HG02885 (cell line): ENCODE measurements around the gene CAMK2G.

Experiments
- ATAC-seq: cut with Tn5 transposase; IDR thresholded peaks from one replicate; pipeline ENCODE4 v1.9.1; 2021; ENCODE audit warnings: mild to moderate bottlenecking; ENCODE audit not compliant: unreplicated experiment, poor library complexity

Gene CAMK2G

DNA sequence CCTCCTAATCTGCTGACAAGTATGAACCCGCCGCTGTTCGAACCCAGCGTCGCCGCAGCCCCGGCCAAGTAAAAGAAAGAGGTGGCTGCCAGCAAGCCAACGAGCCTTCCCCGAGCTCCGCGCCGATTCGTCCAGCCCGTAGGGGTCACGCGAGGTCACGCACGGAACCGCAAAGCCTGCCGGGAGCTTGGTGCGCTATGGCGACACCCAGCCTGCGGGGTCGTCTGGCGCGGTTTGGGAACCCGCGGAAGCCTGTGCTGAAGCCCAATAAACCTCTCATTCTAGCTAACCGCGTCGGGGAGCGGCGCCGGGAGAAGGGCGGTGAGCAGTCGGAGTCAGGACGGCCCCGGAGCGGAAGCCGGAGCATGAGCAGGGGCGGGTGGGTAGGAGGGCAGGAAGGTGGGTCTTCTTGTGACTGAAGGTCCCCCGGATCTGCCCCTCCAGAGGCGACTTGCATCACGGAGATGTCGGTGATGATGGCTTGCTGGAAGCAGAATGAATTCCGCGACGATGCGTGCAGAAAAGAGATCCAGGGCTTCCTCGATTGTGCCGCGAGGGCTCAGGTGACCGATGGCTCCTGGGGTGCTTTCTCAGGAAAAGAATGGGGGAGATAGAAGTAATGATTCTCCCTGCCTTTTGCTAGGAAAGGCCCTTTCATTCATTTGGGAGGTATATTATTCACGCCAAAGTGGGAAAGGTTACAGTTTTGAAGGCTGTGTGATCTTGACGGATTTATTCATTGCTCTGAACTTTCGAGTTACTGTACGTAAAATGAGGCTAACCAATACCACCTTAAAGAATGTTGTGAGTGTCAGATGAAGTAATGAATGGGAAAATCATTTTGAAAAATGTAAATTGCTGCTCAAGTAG is 92.2 kb downstream of the CAMK2G start, which contains the start of gene CHCHD1:
Gene CHCHD1 (plus strand): TSS at position 170 of the 870 bp plus-strand sequence. CDS start 28 bp downstream, at position 198.
- ATAC-seq = peak; percentile 68

- no peak for ATAC-seq
These were observed 92.8 kb downstream of the CAMK2G start for GRCh38 chr10:73781548-73781878.

GRCh38 chr10:73780966-73781365 is 93.4 kb downstream of the CAMK2G start:
- no peak for ATAC-seq

- no peak for ATAC-seq
These were observed 94.1 kb downstream of the CAMK2G start for GRCh38 chr10:73780301-73780700.

- ATAC-seq = no peak
These were observed 94.7 kb downstream of the CAMK2G start for GRCh38 chr10:73779539-73780197.

DNA sequence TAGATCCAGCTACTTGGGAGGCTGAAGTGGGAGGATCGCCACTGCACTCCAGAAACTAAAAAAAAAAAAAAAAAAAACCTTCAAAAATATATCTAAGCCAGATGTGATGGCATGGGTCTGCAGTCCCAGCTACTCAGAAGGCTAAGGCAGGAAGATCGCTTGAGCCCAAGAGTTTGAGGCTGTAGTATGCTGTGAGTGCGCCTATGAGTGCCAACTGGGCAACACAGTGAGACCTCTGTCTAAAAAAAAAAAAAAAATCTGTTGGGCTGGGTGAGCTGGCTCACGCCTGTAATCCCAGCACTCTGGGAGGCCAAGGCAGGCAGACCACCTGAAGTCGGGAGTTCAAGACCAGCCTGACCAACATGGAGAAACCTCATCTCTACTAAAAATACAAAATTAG is 95.3 kb downstream of the CAMK2G start:
- no peak for ATAC-seq

DNA sequence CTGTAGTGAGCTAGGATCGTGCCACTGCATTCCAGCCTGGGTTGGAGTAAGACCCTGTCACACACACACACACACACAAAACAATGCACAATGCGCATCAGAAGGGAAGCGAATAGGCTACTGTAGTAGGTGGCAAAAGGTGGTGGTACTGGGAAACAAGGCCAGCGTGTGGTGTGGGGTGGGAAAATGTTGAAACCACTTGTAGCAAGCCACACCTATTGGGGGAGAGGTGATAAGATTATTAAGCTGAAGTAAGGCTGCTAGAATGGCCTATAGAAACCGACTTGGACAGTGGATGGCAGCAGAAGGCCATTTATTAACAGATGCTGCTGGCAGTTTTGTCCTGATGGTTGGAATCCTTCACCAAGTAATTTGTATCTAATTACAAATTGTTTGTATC is 99.7 kb downstream of the CAMK2G start:
- ATAC-seq = no peak

DNA sequence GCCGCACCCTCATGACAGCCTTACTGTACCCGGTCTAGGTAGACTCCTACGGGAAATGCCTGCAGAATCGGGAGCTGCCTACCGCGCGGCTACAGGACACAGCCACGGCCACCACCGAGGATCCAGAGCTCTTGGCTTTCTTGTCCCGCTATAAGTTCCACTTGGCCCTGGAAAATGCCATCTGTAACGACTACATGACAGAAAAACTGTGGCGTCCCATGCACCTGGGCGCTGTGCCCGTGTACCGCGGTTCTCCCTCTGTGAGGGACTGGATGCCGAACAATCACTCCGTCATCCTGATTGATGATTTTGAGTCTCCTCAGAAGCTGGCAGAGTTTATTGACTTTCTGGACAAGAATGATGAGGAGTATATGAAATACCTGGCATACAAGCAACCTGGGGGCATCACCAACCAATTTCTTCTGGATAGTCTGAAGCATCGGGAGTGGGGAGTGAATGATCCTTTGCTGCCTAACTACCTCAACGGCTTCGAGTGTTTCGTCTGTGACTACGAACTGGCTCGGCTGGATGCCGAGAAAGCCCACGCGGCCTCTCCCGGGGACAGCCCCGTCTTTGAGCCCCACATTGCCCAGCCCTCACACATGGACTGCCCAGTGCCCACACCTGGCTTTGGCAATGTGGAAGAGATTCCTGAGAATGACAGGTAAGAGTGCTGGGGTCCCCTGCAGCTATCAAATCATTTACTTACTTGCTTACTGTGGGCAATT is 101.0 kb downstream of the CAMK2G start:
- ATAC-seq = no peak

DNA sequence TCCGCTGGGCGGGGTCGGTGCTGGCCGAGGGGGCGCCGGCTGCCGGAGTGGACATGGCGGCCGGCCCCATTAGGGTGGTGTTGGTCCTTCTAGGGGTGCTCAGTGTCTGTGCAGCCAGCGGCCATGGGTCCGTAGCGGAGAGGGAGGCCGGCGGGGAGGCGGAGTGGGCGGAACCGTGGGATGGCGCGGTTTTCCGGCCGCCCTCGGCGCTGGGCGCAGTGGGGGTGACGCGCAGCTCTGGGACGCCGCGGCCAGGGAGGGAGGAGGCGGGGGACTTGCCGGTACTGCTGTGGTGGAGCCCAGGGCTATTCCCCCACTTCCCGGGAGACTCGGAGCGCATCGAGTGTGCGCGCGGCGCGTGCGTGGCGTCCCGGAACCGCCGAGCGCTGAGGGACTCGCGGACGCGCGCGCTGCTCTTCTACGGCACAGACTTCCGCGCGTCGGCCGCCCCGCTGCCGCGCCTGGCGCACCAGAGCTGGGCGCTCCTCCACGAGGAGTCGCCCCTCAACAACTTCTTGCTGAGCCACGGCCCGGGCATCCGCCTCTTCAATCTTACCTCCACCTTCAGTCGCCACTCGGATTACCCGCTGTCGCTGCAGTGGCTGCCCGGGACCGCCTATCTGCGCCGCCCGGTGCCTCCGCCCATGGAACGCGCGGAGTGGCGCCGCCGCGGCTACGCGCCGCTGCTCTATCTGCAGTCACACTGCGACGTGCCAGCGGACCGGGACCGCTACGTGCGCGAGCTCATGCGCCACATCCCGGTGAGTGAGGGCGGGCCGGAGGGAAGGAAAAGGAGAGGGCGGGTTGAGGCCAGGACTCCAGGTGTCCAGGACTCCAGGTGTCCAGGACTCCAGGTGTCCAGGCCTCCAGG is 101.8 kb downstream of the CAMK2G start:
- ATAC-seq = peak; percentile 70

- peak; percentile 3 for ATAC-seq
These were observed 102.6 kb downstream of the CAMK2G start for GRCh38 chr10:73771722-73772280.

DNA sequence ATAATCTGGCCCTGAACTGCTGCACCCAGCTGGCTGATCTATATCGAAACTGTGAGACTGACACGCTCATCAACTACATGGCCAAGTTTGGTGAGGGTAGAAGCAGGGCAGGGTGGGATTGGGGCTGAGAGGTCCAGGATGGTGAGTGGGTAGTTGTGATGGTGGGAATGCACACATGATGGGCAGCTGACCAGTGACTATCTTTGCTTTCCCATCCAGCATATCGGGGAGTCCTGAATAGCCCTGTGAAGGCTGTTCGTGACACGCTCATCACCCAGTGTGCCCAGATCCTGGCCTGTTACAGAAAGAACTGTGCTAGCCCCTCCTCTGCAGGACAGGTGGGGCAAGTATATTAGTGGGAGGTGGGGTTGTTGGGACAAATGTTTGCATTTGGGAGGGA is 105.0 kb downstream of the CAMK2G start:
- no peak for ATAC-seq

DNA sequence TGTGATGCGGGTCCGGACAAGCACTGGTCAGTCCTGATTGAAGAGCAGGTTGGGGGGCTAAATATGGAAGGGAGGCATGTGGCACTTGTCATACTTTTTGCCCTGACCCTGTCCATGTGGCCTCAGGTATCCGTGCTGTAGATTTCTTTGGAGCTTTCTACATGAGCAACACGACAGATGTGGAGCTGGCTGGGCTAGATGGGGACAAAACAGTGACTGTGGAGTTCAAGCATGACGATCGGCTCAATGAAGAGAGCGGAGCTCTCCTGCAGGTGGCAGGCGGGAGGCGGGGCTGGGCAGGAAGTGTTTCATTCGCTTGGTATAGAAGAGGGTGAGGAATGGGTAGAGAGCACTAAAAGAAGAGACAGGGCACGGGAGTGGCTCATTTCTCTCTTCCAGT is 105.5 kb downstream of the CAMK2G start:
- no peak for ATAC-seq

DNA sequence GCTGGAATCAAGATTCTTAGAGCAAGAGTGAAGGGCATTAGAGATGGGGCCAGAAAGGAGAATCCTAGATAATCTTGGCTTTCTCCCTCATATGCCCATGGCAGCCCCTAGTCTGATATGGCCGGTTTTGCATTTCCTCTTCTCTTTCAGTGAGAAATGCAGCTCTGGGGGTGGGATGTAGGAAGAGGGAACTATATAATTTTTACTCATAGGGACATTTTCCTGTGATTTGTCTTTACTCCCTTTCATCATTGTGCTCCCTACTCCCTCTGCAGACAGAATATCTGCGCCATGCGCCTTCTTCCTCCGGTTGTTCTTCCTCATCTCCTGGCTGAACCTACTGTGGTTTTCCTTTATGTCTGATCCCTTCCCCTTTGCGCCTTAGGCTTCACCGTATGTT is 109.3 kb downstream of the CAMK2G start:
- no peak for ATAC-seq

GRCh38 chr10:73763343-73763742 is 111.0 kb downstream of the CAMK2G start:
- ATAC-seq = no peak

DNA sequence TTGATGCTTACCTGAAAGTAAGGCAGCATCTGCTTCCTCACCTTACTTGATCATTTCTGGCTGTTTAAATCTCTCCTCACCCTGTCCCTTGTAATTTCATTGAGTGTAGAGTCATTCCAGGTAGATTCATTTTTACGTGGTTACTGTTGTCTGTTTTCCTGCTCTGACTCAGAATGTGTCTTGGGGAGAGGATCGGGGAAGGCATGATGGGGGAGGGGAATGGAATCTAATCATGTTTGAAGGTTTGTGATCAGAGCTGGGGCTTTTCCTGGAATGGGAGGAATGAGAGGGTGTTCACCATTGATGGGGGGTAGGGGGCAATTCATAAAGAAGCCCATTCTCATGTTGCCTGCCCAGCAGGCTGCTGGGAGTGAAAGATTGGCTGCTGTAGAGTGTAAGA is 111.4 kb downstream of the CAMK2G start:
- ATAC-seq = no peak
